Measurements from ENCODE around the gene SH3PXD2B. TPM values are rescaled to one million over a fixed set of nuclear protein-coding genes. Genes with fewer than 3 reads are reported as not detected.

The SH3PXD2B gene
- total and polyA plus RNA-seq, 2 donors (not counting 1 experiment from before 2014, with no cell fraction given) = not detected

GRCh38 chr5:172424808-172425207 is 29.5 kb downstream of the SH3PXD2B start:
- no peaks in the 10 kb centered on the region for H3K79me2 ChIP-seq (ENCODE audit: control insufficient read depth, insufficient read depth, low read length)
- Mint-ChIP-seq H3K27ac (no peak overlapping the region), H3K27me3 (peaks cover 15% of the 10 kb centered on the region), H3K9me3 (ENCODE audit: insufficient read depth) (no peaks in the 10 kb centered on the region), H3K4me1 (no peaks in the 10 kb centered on the region), H3K4me3 (no peak overlapping the region)
- no peak overlapping the region for H3K27ac ChIP-seq (ENCODE audit: low read length in 2 of 2)
- H2AFZ ChIP-seq (ENCODE audit: insufficient read depth, low read depth, low read length, poor library complexity, severe bottlenecking) = no peak overlapping the region
- no peaks in the 10 kb centered on the region for H3K9me3 ChIP-seq (ENCODE audit: control extremely low read depth in 1 of 3, control insufficient read depth in 2 of 3, insufficient read depth in 1 of 3, low read length in 2 of 3)
- H3K4me1 ChIP-seq (ENCODE audit: control insufficient read depth in 2 of 2, insufficient read depth in 2 of 2, low read length in 2 of 2) = no peaks in the 10 kb centered on the region
- DNase-seq (no peak), ATAC-seq (ENCODE audit: low read depth) (no peak)
- intact Hi-C loops (cut with micrococcal nuclease) = no loop called here
- no peaks in the 10 kb centered on the region for H4K20me1 ChIP-seq (ENCODE audit: control insufficient read depth, insufficient read depth, low read length, poor library complexity, severe bottlenecking)
- TF ChIP-seq EZH2 (IDR thresholded peaks at IDR 0.05; ENCODE audit: borderline replicate concordance, insufficient read depth, low read depth, low read length, poor library complexity, severe bottlenecking) = no peak
- TF ChIP-seq CTCF (IDR thresholded peaks at IDR 0.05) = no peak
- no peak overlapping the region for H3K4me2 ChIP-seq (replicated peaks; ENCODE audit: low read depth, low read length, poor library complexity, severe bottlenecking)
- WGBS (ENCODE audit: insufficient coverage) = 100% methylated on average over 2 of the region's 6 CpGs
- no peaks in the 10 kb centered on the region for H3K27me3 ChIP-seq (replicated peaks in 1 of 4; ENCODE audit: control extremely low read depth in 1 of 4, control insufficient read depth in 3 of 4, insufficient read depth in 4 of 4, low read length in 3 of 4)
- no peak overlapping the region for H3K4me3 ChIP-seq (ENCODE audit: control extremely low read depth in 1 of 5, extremely low read depth in 1 of 5, insufficient read depth in 1 of 5, low read depth in 2 of 5, low read length in 4 of 5)
- POLR2A ChIA-PET = no interaction called here
- H3K36me3 ChIP-seq (replicated peaks in 1 of 2; ENCODE audit: control extremely low read depth in 1 of 2, control insufficient read depth in 1 of 2, extremely low read depth in 1 of 2, insufficient read depth in 2 of 2, low read length in 1 of 2) = no peaks in the 10 kb centered on the region
- no peak overlapping the region for H3K9ac ChIP-seq (ENCODE audit: low read length)
- CTCF ChIA-PET = no interaction called here

GRCh38 chr5:172424111-172424490 is 30.2 kb downstream of the SH3PXD2B start:
- Histone ChIP-seq H3K27ac (ENCODE audit: low read length in 2 of 2) (no peak overlapping the region), H3K9me3 (ENCODE audit: control extremely low read depth in 1 of 3, control insufficient read depth in 2 of 3, insufficient read depth in 1 of 3, low read length in 2 of 3) (no peaks in the 10 kb centered on the region), H3K4me2 (replicated peaks; ENCODE audit: low read depth, low read length, poor library complexity, severe bottlenecking) (no peak overlapping the region), H2AFZ (ENCODE audit: insufficient read depth, low read depth, low read length, poor library complexity, severe bottlenecking) (no peak overlapping the region), H3K4me3 (ENCODE audit: control extremely low read depth in 1 of 5, extremely low read depth in 1 of 5, insufficient read depth in 1 of 5, low read depth in 2 of 5, low read length in 4 of 5) (no peak overlapping the region), H3K27me3 (replicated peaks in 1 of 4; ENCODE audit: control extremely low read depth in 1 of 4, control insufficient read depth in 3 of 4, insufficient read depth in 4 of 4, low read length in 3 of 4) (no peaks in the 10 kb centered on the region), H3K79me2 (ENCODE audit: control insufficient read depth, insufficient read depth, low read length) (no peaks in the 10 kb centered on the region), H3K36me3 (replicated peaks in 1 of 2; ENCODE audit: control extremely low read depth in 1 of 2, control insufficient read depth in 1 of 2, extremely low read depth in 1 of 2, insufficient read depth in 2 of 2, low read length in 1 of 2) (no peaks in the 10 kb centered on the region), H3K9ac (ENCODE audit: low read length) (no peak overlapping the region), H4K20me1 (ENCODE audit: control insufficient read depth, insufficient read depth, low read length, poor library complexity, severe bottlenecking) (no peaks in the 10 kb centered on the region), H3K4me1 (ENCODE audit: control insufficient read depth in 2 of 2, insufficient read depth in 2 of 2, low read length in 2 of 2) (no peaks in the 10 kb centered on the region)
- DNase-seq = no peak
- TF ChIP-seq CTCF (IDR thresholded peaks at IDR 0.05) = no peak
- TF ChIP-seq EZH2 (IDR thresholded peaks at IDR 0.05; ENCODE audit: borderline replicate concordance, insufficient read depth, low read depth, low read length, poor library complexity, severe bottlenecking) = no peak
- Mint-ChIP-seq H3K27ac (no peak overlapping the region), H3K27me3 (peaks cover 15% of the 10 kb centered on the region), H3K4me3 (no peak overlapping the region), H3K4me1 (no peaks in the 10 kb centered on the region), H3K9me3 (ENCODE audit: insufficient read depth) (no peaks in the 10 kb centered on the region)
- intact Hi-C loops (cut with micrococcal nuclease) = no loop called here
- WGBS (ENCODE audit: insufficient coverage) = 96% methylated on average over 2 of the region's 3 CpGs
- ChIA-PET CTCF (interaction anchor here (1.2 kb wide), 1 partner anchor 9 kb away, joined by 3 read pairs; no protein-coding TSS in a partner anchor), POLR2A (no interaction called here)
- no peak for ATAC-seq (ENCODE audit: low read depth)

Data from B cell (primary cell).